Testis (tissue), 5 donors: ENCODE data around the gene KIF4A. TPM values are rescaled to one million over a fixed set of nuclear protein-coding genes. Genes with fewer than 3 reads are reported as not detected.
"Not testable (repeated sequence)": the region's sequence is repeated elsewhere in the genome, so short reads cannot be mapped to it uniquely, and the experiment has no call there.

Experiments used
- DNase-seq: peaks from one replicate; pipeline ENCODE4 v3.0.0-alpha.2; 2019
- H3K27ac ChIP-seq, 2 donors: fragments of 200-600 bp; sonication (generic); one replicate each; pipeline ENCODE4 v1.5.1; 2019
- H3K27me3 ChIP-seq: fragments of 200-600 bp; sonication (generic); one replicate; pipeline ENCODE4 v1.5.1; 2019
- H3K36me3 ChIP-seq: fragments of 200-600 bp; sonication (generic); one replicate; pipeline ENCODE4 v1.5.1; 2017; ENCODE audit warnings: low read depth; ENCODE audit errors: missing control alignments
- H3K4me1 ChIP-seq: fragments of 200-600 bp; sonication (generic); one replicate; pipeline ENCODE4 v1.5.1; 2019
- H3K4me3 ChIP-seq, 2 donors: fragments of 200-600 bp; sonication (generic); one replicate each; pipeline ENCODE4 v1.5.1; 2017 to 2019
- H3K9me3 ChIP-seq: fragments of 200-600 bp; sonication (generic); one replicate; pipeline ENCODE4 v1.5.1; 2017
- POLR2A ChIP-seq: fragments of 450-650 bp; IDR thresholded peaks from one replicate; pipeline ENCODE4 v1.6.1; 2017; ENCODE audit warnings: antibody characterized with exemption, mild to moderate bottlenecking, moderate library complexity
- WGBS, 2 donors: methylation state at CpG; one replicate each; pipeline ENCODE4 v1.1.5; 2018; 5-methylcytosine and 5-hydroxymethylcytosine counted together
- intact Hi-C: fragments of 100-400 bp; cut with DNase I; formaldehyde crosslinking; loops from one replicate; pipeline ENCODE4 v1.15.1; 2023; ENCODE audit warnings: low total_unique reads
- long read RNA-seq, 2 donors: transcript quantifications; one replicate each; lab custom pipeline, GENCODE V29; 2026
- polyA plus RNA-seq: library from polyadenylated mRNA; stranded (reverse); fragments of 350-450 nt; fragmentation: Illumina TruSeq; extraction: RNeasy Lipid Tissue Mini Kit (QIAGEN cat#74804); gene quantifications from one replicate; pipeline ENCODE4 v1.2.3, GENCODE V29; 2014; ENCODE audit warnings: low read depth, low replicate concordance; ENCODE audit not compliant: insufficient read depth
- total RNA-seq, 2 donors: library from RNA; depleted of rRNA; stranded (reverse); fragments of >200 nt; gene quantifications; one replicate each; pipeline ENCODE4 v1.2.3, GENCODE V29; 2016
- TF ChIP-seq, protein P1 (sequence below), 3 experiments: fragments of 450-650 bp in 2 of 3; fragments of 200-600 bp in 1 of 3; sonication (generic) in 1 of 3; IDR thresholded peaks; one replicate each; pipeline ENCODE4 v1.5.1; 2016 to 2019; ENCODE audit warnings: antibody characterized with exemption in 3 of 3, mild to moderate bottlenecking in 2 of 3, moderate library complexity in 1 of 3

KIF4A gene, protein sequence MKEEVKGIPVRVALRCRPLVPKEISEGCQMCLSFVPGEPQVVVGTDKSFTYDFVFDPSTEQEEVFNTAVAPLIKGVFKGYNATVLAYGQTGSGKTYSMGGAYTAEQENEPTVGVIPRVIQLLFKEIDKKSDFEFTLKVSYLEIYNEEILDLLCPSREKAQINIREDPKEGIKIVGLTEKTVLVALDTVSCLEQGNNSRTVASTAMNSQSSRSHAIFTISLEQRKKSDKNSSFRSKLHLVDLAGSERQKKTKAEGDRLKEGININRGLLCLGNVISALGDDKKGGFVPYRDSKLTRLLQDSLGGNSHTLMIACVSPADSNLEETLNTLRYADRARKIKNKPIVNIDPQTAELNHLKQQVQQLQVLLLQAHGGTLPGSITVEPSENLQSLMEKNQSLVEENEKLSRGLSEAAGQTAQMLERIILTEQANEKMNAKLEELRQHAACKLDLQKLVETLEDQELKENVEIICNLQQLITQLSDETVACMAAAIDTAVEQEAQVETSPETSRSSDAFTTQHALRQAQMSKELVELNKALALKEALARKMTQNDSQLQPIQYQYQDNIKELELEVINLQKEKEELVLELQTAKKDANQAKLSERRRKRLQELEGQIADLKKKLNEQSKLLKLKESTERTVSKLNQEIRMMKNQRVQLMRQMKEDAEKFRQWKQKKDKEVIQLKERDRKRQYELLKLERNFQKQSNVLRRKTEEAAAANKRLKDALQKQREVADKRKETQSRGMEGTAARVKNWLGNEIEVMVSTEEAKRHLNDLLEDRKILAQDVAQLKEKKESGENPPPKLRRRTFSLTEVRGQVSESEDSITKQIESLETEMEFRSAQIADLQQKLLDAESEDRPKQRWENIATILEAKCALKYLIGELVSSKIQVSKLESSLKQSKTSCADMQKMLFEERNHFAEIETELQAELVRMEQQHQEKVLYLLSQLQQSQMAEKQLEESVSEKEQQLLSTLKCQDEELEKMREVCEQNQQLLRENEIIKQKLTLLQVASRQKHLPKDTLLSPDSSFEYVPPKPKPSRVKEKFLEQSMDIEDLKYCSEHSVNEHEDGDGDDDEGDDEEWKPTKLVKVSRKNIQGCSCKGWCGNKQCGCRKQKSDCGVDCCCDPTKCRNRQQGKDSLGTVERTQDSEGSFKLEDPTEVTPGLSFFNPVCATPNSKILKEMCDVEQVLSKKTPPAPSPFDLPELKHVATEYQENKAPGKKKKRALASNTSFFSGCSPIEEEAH
- total RNA-seq (1 to 10 TPM; 2.0 to 3.6 TPM), polyA plus RNA-seq (2.4 TPM)
- long read RNA-seq, donor 1 = 0 reads
- long read RNA-seq, donor 2, full-length matches to known transcripts = 3 of 8 reads
- long read RNA-seq, donor 2, partial matches to known transcripts = 5 of 8 reads
- long read RNA-seq, donor 2, other reads (novel, unspliced or antisense) = 0 of 8 reads

DNA sequence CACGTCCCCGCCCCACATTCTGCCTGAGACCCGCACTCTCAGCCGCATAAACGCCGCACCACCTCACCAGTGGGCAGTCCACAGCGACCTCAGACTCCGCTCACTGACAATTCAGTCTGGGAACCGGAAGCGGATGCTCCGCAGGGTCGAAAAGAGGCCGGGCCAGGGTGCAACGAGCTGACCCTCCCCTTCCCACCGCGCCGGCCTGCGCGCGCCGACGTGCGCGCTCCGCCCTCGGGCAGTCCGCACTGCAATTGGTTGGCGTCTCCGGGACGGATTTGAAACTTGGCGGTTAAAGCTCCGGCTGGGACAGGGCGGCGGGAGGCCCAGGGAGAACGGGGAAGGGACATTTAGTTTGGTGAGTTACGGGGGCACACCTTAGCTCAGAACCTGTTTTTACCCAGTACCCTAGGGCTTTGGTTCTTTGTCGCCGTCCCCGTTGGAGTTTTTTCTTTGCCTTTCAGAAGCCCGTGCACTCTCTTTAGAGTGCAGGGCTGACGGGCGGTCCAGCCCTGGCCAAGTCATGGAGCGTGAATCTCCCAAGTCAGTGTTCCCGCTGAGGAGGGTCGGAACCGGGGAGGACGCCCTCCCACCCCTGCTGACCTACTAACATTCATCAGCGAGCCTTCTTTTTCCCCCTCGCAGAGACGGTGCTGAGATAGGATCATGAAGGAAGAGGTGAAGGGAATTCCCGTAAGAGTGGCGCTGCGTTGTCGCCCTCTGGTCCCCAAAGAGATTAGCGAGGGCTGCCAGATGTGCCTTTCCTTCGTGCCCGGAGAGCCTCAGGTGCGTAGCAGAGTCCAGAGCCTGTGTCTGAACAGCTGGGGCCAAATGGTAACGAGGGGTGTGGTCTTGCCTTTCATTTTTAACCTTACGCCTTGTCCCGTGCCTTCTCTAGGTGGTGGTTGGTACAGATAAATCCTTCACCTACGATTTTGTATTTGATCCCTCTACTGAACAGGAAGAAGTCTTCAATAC is at the start of gene KIF4A, which contains the start of gene PDZD11:
KIF4A (plus strand) TSS at position 312 of the 978 bp plus-strand sequence; CDS start at position 667, 355 bp downstream.
PDZD11 (minus strand) TSS at position 135 of the 978 bp plus-strand sequence. CDS start 586 bp downstream, outside the sequence.
- intact Hi-C loops = no loop called here
- no peaks in the 10 kb centered on the region for H3K9me3 ChIP-seq
- no peaks in the 10 kb centered on the region for H3K27me3 ChIP-seq
- no peak within 1 kb of the TSS for H3K27ac ChIP-seq
- H3K36me3 ChIP-seq = no peaks in the 10 kb centered on the region
- WGBS, 2 donors = 0% methylated on average over 3 to 27 of the region's 62 CpGs
- peak; percentile 84 for DNase-seq
- peak within 1 kb of the TSS; percentile 41 to 64 for H3K4me3 ChIP-seq
- TF ChIP-seq POLR2A = no peak
- TF ChIP-seq, protein P1, sequence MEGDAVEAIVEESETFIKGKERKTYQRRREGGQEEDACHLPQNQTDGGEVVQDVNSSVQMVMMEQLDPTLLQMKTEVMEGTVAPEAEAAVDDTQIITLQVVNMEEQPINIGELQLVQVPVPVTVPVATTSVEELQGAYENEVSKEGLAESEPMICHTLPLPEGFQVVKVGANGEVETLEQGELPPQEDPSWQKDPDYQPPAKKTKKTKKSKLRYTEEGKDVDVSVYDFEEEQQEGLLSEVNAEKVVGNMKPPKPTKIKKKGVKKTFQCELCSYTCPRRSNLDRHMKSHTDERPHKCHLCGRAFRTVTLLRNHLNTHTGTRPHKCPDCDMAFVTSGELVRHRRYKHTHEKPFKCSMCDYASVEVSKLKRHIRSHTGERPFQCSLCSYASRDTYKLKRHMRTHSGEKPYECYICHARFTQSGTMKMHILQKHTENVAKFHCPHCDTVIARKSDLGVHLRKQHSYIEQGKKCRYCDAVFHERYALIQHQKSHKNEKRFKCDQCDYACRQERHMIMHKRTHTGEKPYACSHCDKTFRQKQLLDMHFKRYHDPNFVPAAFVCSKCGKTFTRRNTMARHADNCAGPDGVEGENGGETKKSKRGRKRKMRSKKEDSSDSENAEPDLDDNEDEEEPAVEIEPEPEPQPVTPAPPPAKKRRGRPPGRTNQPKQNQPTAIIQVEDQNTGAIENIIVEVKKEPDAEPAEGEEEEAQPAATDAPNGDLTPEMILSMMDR (IDR thresholded peaks at IDR 0.05) = no peak
- H3K4me1 ChIP-seq = peaks cover 3% of the 10 kb centered on the region

DNA sequence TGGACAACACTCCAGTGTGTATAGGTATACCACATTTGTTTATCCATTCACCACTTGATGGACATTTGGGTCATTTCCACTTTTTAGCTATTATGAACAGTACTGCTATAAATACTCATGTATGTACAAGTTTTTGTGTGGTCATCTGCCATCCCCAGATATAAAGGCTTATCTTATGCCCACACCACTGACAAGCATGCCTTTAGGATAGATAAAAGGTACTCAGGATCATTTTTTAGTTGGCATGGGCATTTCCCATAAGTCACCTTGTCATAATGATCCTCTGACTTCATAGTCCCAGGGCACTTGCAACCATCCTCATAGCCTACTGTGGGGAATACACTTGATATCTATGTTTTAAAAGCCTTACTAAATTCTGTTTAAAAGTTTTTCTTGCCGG is 49.2 kb upstream of the KIF4A start:
- DNase-seq = no peak
- Histone ChIP-seq H3K4me3 (no peak overlapping the region), H3K4me1 (no peaks in the 10 kb centered on the region), H3K27me3 (no peaks in the 10 kb centered on the region), H3K27ac (no peak overlapping the region), H3K36me3 (no peaks in the 10 kb centered on the region), H3K9me3 (no peaks in the 10 kb centered on the region)
- 100% methylated on average over 1 of the region's 1 CpG for WGBS, 2 donors
- no peak for TF ChIP-seq POLR2A
- TF ChIP-seq, protein P1 (IDR thresholded peaks at IDR 0.05) = no peak
- intact Hi-C loops = no loop called here

DNA sequence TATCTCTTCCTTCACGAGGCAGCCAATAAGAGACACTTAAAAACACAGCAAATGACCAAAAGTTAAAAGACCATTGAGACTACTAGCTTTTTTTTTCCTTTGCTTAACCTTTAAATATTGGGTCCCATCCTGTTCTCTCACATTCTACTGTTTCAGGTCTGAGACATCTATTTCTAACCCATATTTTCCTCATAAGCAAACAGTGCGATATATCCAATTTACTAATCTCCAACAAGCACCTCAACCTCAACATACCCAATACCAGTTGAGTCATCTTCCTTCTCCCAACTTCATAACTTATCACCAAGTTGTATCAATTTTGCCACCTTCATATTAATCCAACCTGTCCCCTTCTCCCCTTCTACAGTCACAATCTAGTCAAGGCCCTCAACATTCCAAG is 48.4 kb upstream of the KIF4A start:
- Histone ChIP-seq H3K27ac (no peak overlapping the region), H3K36me3 (no peaks in the 10 kb centered on the region), H3K9me3 (no peaks in the 10 kb centered on the region), H3K27me3 (no peaks in the 10 kb centered on the region), H3K4me1 (no peaks in the 10 kb centered on the region), H3K4me3 (no peak overlapping the region)
- TF ChIP-seq, protein P1 (IDR thresholded peaks at IDR 0.05) = no peak
- no peak for TF ChIP-seq POLR2A
- 88 to 95% methylated on average over 2 of the region's 2 CpGs for WGBS, 2 donors
- intact Hi-C loops = no loop called here
- no peak for DNase-seq

DNA sequence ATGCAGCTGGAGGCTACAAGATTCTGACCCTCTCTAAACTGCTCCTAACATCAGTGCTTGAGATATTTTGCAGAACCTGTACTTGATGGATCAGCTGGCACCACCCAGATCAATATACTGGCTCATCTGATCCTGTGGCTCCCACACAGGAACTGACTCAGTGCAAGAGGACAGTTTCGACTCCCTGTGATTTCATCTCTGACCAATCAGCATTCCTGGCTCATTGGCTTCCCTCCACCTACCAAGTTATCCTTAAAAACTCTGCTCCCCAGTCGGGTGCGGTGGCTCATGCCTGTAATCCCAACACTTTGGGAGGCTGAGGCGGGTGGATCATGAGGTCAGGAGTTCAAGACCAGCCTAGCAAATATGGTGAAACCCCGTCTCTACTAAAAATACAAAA is 46.3 kb upstream of the KIF4A start:
- intact Hi-C loops, H3K9me3 ChIP-seq, H3K27me3 ChIP-seq, H3K27ac ChIP-seq, H3K36me3 ChIP-seq, H3K4me3 ChIP-seq, DNase-seq, H3K4me1 ChIP-seq: not testable (repeated sequence)
- WGBS, 2 donors = 81 to 84% methylated on average over 3 to 5 of the region's 5 CpGs
